H9 (cell line): ENCODE data around the gene PPA1. TPM values are rescaled to one million over a fixed set of nuclear protein-coding genes. Genes with fewer than 3 reads are reported as not detected.

Experiments
- DNase-seq: peaks from one replicate; pipeline ENCODE4 v3.0.0-alpha.2; 2017
- H2AFZ ChIP-seq: one replicate; pipeline ENCODE4 v1.6.1; 2013; ENCODE audit warnings: mild to moderate bottlenecking, low read length, control low read depth, moderate library complexity
- H2AK5ac ChIP-seq: 2 replicates; pipeline ENCODE4 v1.6.1; 2013; ENCODE audit warnings: low read length, control low read depth, mixed read lengths; ENCODE audit not compliant: insufficient read length
- H2BK120ac ChIP-seq: one replicate; pipeline ENCODE4 v1.6.1; 2013; ENCODE audit warnings: low read depth, mild to moderate bottlenecking, low read length, control low read depth, inconsistent platforms; ENCODE audit not compliant: poor library complexity, severe bottlenecking
- H2BK12ac ChIP-seq: 2 replicates; pipeline ENCODE4 v1.6.1; 2013; ENCODE audit warnings: low read length, control low read depth, mixed read lengths, low read depth; ENCODE audit not compliant: insufficient read length
- H2BK15ac ChIP-seq: 2 replicates; pipeline ENCODE4 v1.6.1; 2013; ENCODE audit warnings: low read depth, low read length, control low read depth
- H2BK20ac ChIP-seq: one replicate; pipeline ENCODE4 v1.6.1; 2013; ENCODE audit warnings: low read depth, mild to moderate bottlenecking, low read length, control low read depth, inconsistent platforms; ENCODE audit not compliant: poor library complexity, severe bottlenecking
- H2BK5ac ChIP-seq: 2 replicates; pipeline ENCODE4 v1.6.1; 2013; ENCODE audit warnings: low read length, control low read depth, mixed read lengths; ENCODE audit not compliant: insufficient read length
- H3K14ac ChIP-seq: 2 replicates; pipeline ENCODE4 v1.6.1; 2013; ENCODE audit warnings: low read length, control low read depth; ENCODE audit not compliant: insufficient read depth
- H3K18ac ChIP-seq: 2 replicates; pipeline ENCODE4 v1.6.1; 2013; ENCODE audit warnings: low read depth, mild to moderate bottlenecking, mixed read lengths, low read length, control low read depth; ENCODE audit not compliant: insufficient read length
- H3K23ac ChIP-seq: 2 replicates; pipeline ENCODE4 v1.6.1; 2013; ENCODE audit warnings: low read length, control low read depth, mixed read lengths, low read depth; ENCODE audit not compliant: insufficient read length
- H3K23me2 ChIP-seq: 2 replicates; pipeline ENCODE4 v1.6.1; 2013; ENCODE audit warnings: low read depth, mild to moderate bottlenecking, mixed read lengths, low read length, control low read depth; ENCODE audit not compliant: insufficient read length, poor library complexity, severe bottlenecking
- H3K27ac ChIP-seq: 2 replicates; pipeline ENCODE4 v1.5.1; 2013; ENCODE audit warnings: low read length, control low read depth, mixed read lengths, low read depth; ENCODE audit not compliant: insufficient read length
- H3K27me3 ChIP-seq: 2 replicates; pipeline ENCODE4 v1.6.1; 2013; ENCODE audit warnings: low read length, control low read depth, inconsistent platforms; ENCODE audit not compliant: insufficient read depth
- H3K4ac ChIP-seq: 2 replicates; pipeline ENCODE4 v1.6.1; 2013; ENCODE audit warnings: low read depth, mild to moderate bottlenecking, control low read depth, inconsistent platforms, low read length, moderate library complexity
- H3K4me1 ChIP-seq: 2 replicates; pipeline ENCODE4 v1.6.1; 2013; ENCODE audit warnings: low read length, control low read depth, inconsistent platforms; ENCODE audit not compliant: insufficient read depth
- H3K4me2 ChIP-seq: 2 replicates; pipeline ENCODE4 v1.6.1; 2013; ENCODE audit warnings: low read length, control low read depth, mixed read lengths; ENCODE audit not compliant: insufficient read length, insufficient read depth
- H3K56ac ChIP-seq: 2 replicates; pipeline ENCODE4 v1.6.1; 2013; ENCODE audit warnings: low read depth, mild to moderate bottlenecking, mixed read lengths, low read length, control low read depth; ENCODE audit not compliant: insufficient read length
- H3K79me1 ChIP-seq: 2 replicates; pipeline ENCODE4 v1.6.1; 2013; ENCODE audit warnings: low read depth, mild to moderate bottlenecking, moderate library complexity, low read length, control low read depth, inconsistent platforms; ENCODE audit not compliant: insufficient read depth, poor library complexity, severe bottlenecking
- H3K79me2 ChIP-seq: 2 replicates; pipeline ENCODE4 v1.6.1; 2013; ENCODE audit warnings: low read length, control low read depth, inconsistent platforms; ENCODE audit not compliant: insufficient read depth
- H3K9ac ChIP-seq: 2 replicates; pipeline ENCODE4 v1.6.1; 2013; ENCODE audit warnings: low read length, control low read depth, mixed read lengths; ENCODE audit not compliant: insufficient read length; ENCODE audit errors: extremely low read depth
- H3K9me3 ChIP-seq: one replicate; pipeline ENCODE4 v1.6.1; 2013; ENCODE audit warnings: low read depth, low read length, inconsistent platforms; ENCODE audit not compliant: control insufficient read depth
- H3T11ph ChIP-seq: one replicate; pipeline ENCODE4 v1.6.1; 2013; ENCODE audit warnings: mild to moderate bottlenecking, low read length, control low read depth, inconsistent platforms
- H4K20me1 ChIP-seq: one replicate; pipeline ENCODE4 v1.6.1; 2013; ENCODE audit not compliant: control insufficient read depth, insufficient read length, insufficient read depth
- H4K5ac ChIP-seq: 2 replicates; pipeline ENCODE4 v1.6.1; 2013; ENCODE audit warnings: low read depth, mild to moderate bottlenecking, mixed read lengths, low read length, control low read depth; ENCODE audit not compliant: insufficient read length
- H4K8ac ChIP-seq: replicated peaks from 2 replicates; pipeline ENCODE4 v1.6.1; 2013; ENCODE audit warnings: low read length, control low read depth, mixed read lengths, low read depth; ENCODE audit not compliant: insufficient read length
- H4K91ac ChIP-seq: 2 replicates; pipeline ENCODE4 v1.6.1; 2013; ENCODE audit warnings: low read depth, mild to moderate bottlenecking, moderate library complexity, mixed read lengths, low read length, control low read depth; ENCODE audit not compliant: insufficient read length
- H3K27ac Mint-ChIP-seq, 3 experiments: 2 replicates in 2 of 3; 3 replicates in 1 of 3; pipeline ENCODE4 v1.8.0; 2020 to 2021; ENCODE audit warnings: mixed read lengths in 3 of 3, mild to moderate bottlenecking in 1 of 3, moderate library complexity in 1 of 3
- H3K27me3 Mint-ChIP-seq: 2 replicates; pipeline ENCODE4 v1.8.0; 2021; ENCODE audit warnings: low read depth, mild to moderate bottlenecking, moderate library complexity, mixed read lengths
- H3K36me3 Mint-ChIP-seq, 3 experiments: 2 replicates in 2 of 3; 3 replicates in 1 of 3; pipeline ENCODE4 v1.8.0; 2020 to 2021; ENCODE audit warnings: low read depth in 3 of 3, mixed read lengths in 3 of 3; ENCODE audit not compliant: insufficient read depth in 1 of 3
- H3K4me1 Mint-ChIP-seq, 2 experiments: 2 replicates each; pipeline ENCODE4 v1.8.0; 2020; ENCODE audit warnings: mixed read lengths in 2 of 2
- H3K4me3 Mint-ChIP-seq, 2 experiments: 2 replicates in 1 of 2; 3 replicates in 1 of 2; pipeline ENCODE4 v1.8.0; 2020 to 2021; ENCODE audit warnings: mild to moderate bottlenecking in 2 of 2, mixed read lengths in 2 of 2, moderate library complexity in 1 of 2
- H3K9me3 Mint-ChIP-seq, 2 experiments: 2 replicates in 1 of 2; 3 replicates in 1 of 2; pipeline ENCODE4 v1.8.0; 2020; ENCODE audit warnings: mild to moderate bottlenecking in 2 of 2, mixed read lengths in 2 of 2, moderate library complexity in 1 of 2
- CTCF ChIP-seq: fragments of 200-600 bp; sonication (generic); conservative IDR thresholded peaks from 3 replicates; pipeline ENCODE4 v1.8.0; 2021; ENCODE audit warnings: antibody characterized with exemption, mild to moderate bottlenecking
- WGBS: extraction: QIAGEN DNeasy Blood & Tissue Kit; methylation state at CpG from one replicate; pipeline ENCODE4 v1.1.7; 2013; ENCODE audit warnings: missing lambda C conversion rate, low lambda C conversion rate, mixed read lengths; ENCODE audit not compliant: insufficient read length; ENCODE audit errors: extremely low coverage; 5-methylcytosine and 5-hydroxymethylcytosine counted together
- total RNA-seq: library from RNA; stranded (reverse); gene quantifications from 2 replicates; pipeline ENCODE4 v1.2.1, GENCODE V29; 2021

PPA1 gene
- total RNA-seq, 1 experiment from 2014 or later = 115 TPM

DNA sequence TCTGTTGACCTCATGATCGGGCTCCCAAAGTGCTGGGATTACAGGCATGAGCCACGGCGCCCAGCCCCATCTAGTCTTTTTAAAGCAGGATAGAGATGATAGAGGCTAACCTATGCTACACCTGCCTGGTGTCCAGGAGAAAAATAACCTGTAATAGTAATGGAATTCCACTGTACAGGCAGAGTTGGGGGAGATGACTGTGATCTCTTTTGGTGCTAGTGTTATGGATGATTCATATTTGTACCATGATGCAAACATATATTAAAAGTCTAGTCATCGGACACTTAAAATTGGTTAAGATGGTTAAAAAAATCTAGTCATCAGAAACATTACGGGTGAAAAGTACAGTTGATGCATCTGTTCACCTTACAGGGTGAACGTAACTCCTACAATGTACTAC lies 56.8 kb downstream of the PPA1 start:
- H3K4me2 ChIP-seq = no peak overlapping the region
- H3K79me1 ChIP-seq = no peaks in the 10 kb centered on the region
- H3K4me3 Mint-ChIP-seq = no peak overlapping the region
- no peaks in the 10 kb centered on the region; a peak in 1 of 7 replicates for H3K36me3 Mint-ChIP-seq
- no peak overlapping the region for H3K27ac Mint-ChIP-seq
- no peak overlapping the region for H4K91ac ChIP-seq
- H3K23me2 ChIP-seq = no peaks in the 10 kb centered on the region
- H3K18ac ChIP-seq = no peak overlapping the region
- no peaks in the 10 kb centered on the region for H3K79me2 ChIP-seq
- no peak overlapping the region for H3K4ac ChIP-seq
- H3K14ac ChIP-seq = no peak overlapping the region
- peaks cover 6 to 9% of the 10 kb centered on the region in 2 experiments; a peak in 3 of 5 replicates for H3K9me3 Mint-ChIP-seq
- no peak overlapping the region for H4K5ac ChIP-seq
- H3K27ac ChIP-seq = no peak overlapping the region
- no peaks in the 10 kb centered on the region for H3K27me3 ChIP-seq
- H3K23ac ChIP-seq = no peak overlapping the region
- H2BK12ac ChIP-seq = no peak overlapping the region
- no peak overlapping the region for H3K9ac ChIP-seq
- DNase-seq = no peak
- H3T11ph ChIP-seq = no peak overlapping the region
- H2BK5ac ChIP-seq = no peak overlapping the region
- no peak overlapping the region for H2AFZ ChIP-seq
- no peaks in the 10 kb centered on the region for H3K9me3 ChIP-seq
- H3K4me1 ChIP-seq = no peaks in the 10 kb centered on the region
- peaks cover 7% of the 10 kb centered on the region for H3K27me3 Mint-ChIP-seq
- H2BK120ac ChIP-seq = no peak overlapping the region
- no peak overlapping the region for H3K56ac ChIP-seq
- no peaks in the 10 kb centered on the region for H3K4me1 Mint-ChIP-seq
- no peak overlapping the region for H2BK15ac ChIP-seq
- no peak overlapping the region for H4K8ac ChIP-seq
- WGBS = no CpG with 5 or more reads among the region's 6 CpGs
- H4K20me1 ChIP-seq = no peaks in the 10 kb centered on the region
- TF ChIP-seq CTCF = no peak
- H2BK20ac ChIP-seq = no peak overlapping the region
- no peak overlapping the region for H2AK5ac ChIP-seq
